HEK293 (cell line): ENCODE results near the gene AEN.

Source experiments
- BCL11A ChIP-seq: fragments of 450-650 bp; formaldehyde crosslinking; IDR thresholded peaks from 2 replicates; pipeline ENCODE4 v1.5.1; 2016; ENCODE audit warnings: low read depth, missing biosample characterization, missing genetic modification characterization
- CTCF ChIP-seq: fragments of 450-650 bp; formaldehyde crosslinking; IDR thresholded peaks from 2 replicates; pipeline ENCODE4 v1.5.1; 2016; ENCODE audit warnings: missing biosample characterization, missing genetic modification characterization
- KLF7 ChIP-seq: fragments of 450-650 bp; formaldehyde crosslinking; IDR thresholded peaks from 2 replicates; pipeline ENCODE4 v1.5.1; 2016; ENCODE audit warnings: missing biosample characterization, missing genetic modification characterization, borderline replicate concordance
- KLF8 ChIP-seq: fragments of 450-650 bp; formaldehyde crosslinking; IDR thresholded peaks from 2 replicates; pipeline ENCODE4 v1.5.1; 2016; ENCODE audit warnings: missing biosample characterization, missing genetic modification characterization
- PATZ1 ChIP-seq: fragments of 450-650 bp; formaldehyde crosslinking; IDR thresholded peaks from 2 replicates; pipeline ENCODE4 v1.5.1; 2016; ENCODE audit warnings: missing biosample characterization, missing genetic modification characterization
- PRDM1 ChIP-seq: fragments of 450-650 bp; formaldehyde crosslinking; IDR thresholded peaks from 2 replicates; pipeline ENCODE4; 2016; ENCODE audit warnings: missing biosample characterization, missing genetic modification characterization
- SETDB1 ChIP-seq: IDR thresholded peaks from one replicate; pipeline ENCODE4 v1.6.1; 2017; ENCODE audit warnings: mild to moderate bottlenecking, low read length, moderate library complexity, mixed read lengths; ENCODE audit not compliant: insufficient read length
- SP2 ChIP-seq: fragments of 450-650 bp; formaldehyde crosslinking; IDR thresholded peaks from 2 replicates; pipeline ENCODE4 v1.5.1; 2016; ENCODE audit warnings: missing biosample characterization, missing genetic modification characterization
- SP7 ChIP-seq: fragments of 450-650 bp; formaldehyde crosslinking; IDR thresholded peaks from 2 replicates; pipeline ENCODE4 v1.5.1; 2016; ENCODE audit warnings: missing biosample characterization, missing genetic modification characterization
- TSHZ1 ChIP-seq: fragments of 450-650 bp; formaldehyde crosslinking; IDR thresholded peaks from 2 replicates; pipeline ENCODE4 v1.5.1; 2016; ENCODE audit warnings: missing biosample characterization, missing genetic modification characterization, borderline replicate concordance
- YY1 ChIP-seq: fragments of 450-650 bp; formaldehyde crosslinking; IDR thresholded peaks from 2 replicates; pipeline ENCODE4 v1.5.1; 2018; ENCODE audit warnings: missing biosample characterization, missing genetic modification characterization
- ZFHX2 ChIP-seq: fragments of 450-650 bp; formaldehyde crosslinking; conservative IDR thresholded peaks from 2 replicates; pipeline ENCODE4 v1.5.1; 2016; ENCODE audit warnings: missing biosample characterization, missing genetic modification characterization
- ZNF114 ChIP-seq: fragments of 450-650 bp; formaldehyde crosslinking; IDR thresholded peaks from 2 replicates; pipeline ENCODE4 v1.5.0; 2017; ENCODE audit warnings: missing biosample characterization, missing genetic modification characterization
- ZNF140 ChIP-seq: fragments of 450-650 bp; formaldehyde crosslinking; IDR thresholded peaks from 2 replicates; pipeline ENCODE4 v1.5.1; 2016; ENCODE audit warnings: missing biosample characterization, missing genetic modification characterization
- ZNF146 ChIP-seq: fragments of 450-650 bp; formaldehyde crosslinking; IDR thresholded peaks from 2 replicates; pipeline ENCODE4 v1.5.1; 2016; ENCODE audit warnings: missing biosample characterization, missing genetic modification characterization
- ZNF157 ChIP-seq: fragments of 450-650 bp; formaldehyde crosslinking; IDR thresholded peaks from 2 replicates; pipeline ENCODE4 v1.5.1; 2016; ENCODE audit warnings: missing biosample characterization, missing genetic modification characterization
- ZNF174 ChIP-seq: fragments of 450-650 bp; formaldehyde crosslinking; IDR thresholded peaks from 2 replicates; pipeline ENCODE4 v1.5.0; 2017; ENCODE audit warnings: missing biosample characterization, mild to moderate bottlenecking, missing genetic modification characterization
- ZNF202 ChIP-seq: fragments of 450-650 bp; formaldehyde crosslinking; IDR thresholded peaks from 2 replicates; pipeline ENCODE4 v1.5.1; 2016; ENCODE audit warnings: missing biosample characterization, missing genetic modification characterization, borderline replicate concordance
- ZNF324 ChIP-seq: fragments of 450-650 bp; formaldehyde crosslinking; IDR thresholded peaks from 2 replicates; pipeline ENCODE4 v1.5.1; 2016; ENCODE audit warnings: missing biosample characterization, missing genetic modification characterization
- ZNF341 ChIP-seq: fragments of 450-650 bp; formaldehyde crosslinking; IDR thresholded peaks from 2 replicates; pipeline ENCODE4; 2016; ENCODE audit warnings: low read depth, missing biosample characterization, missing genetic modification characterization
- ZNF433 ChIP-seq: fragments of 450-650 bp; formaldehyde crosslinking; IDR thresholded peaks from 2 replicates; pipeline ENCODE4 v1.5.1; 2016; ENCODE audit warnings: missing biosample characterization, missing genetic modification characterization, low read depth
- ZNF473 ChIP-seq: fragments of 450-650 bp; formaldehyde crosslinking; IDR thresholded peaks from 2 replicates; pipeline ENCODE4 v1.5.1; 2017; ENCODE audit warnings: missing biosample characterization, missing genetic modification characterization
- ZNF501 ChIP-seq: fragments of 450-650 bp; formaldehyde crosslinking; IDR thresholded peaks from 2 replicates; pipeline ENCODE4 v1.5.1; 2016; ENCODE audit warnings: missing biosample characterization, missing genetic modification characterization
- ZNF560 ChIP-seq: fragments of 450-650 bp; formaldehyde crosslinking; IDR thresholded peaks from 2 replicates; pipeline ENCODE4 v1.5.1; 2017; ENCODE audit warnings: missing biosample characterization, missing genetic modification characterization, borderline replicate concordance
- ZNF561 ChIP-seq: fragments of 450-650 bp; IDR thresholded peaks from 2 replicates; pipeline ENCODE4 v1.5.1; 2018; ENCODE audit warnings: missing biosample characterization, missing genetic modification characterization, borderline replicate concordance
- ZNF571 ChIP-seq: fragments of 450-650 bp; formaldehyde crosslinking; IDR thresholded peaks from 2 replicates; pipeline ENCODE4 v1.5.0; 2017; ENCODE audit warnings: missing biosample characterization, missing genetic modification characterization
- ZNF610 ChIP-seq: fragments of 450-650 bp; formaldehyde crosslinking; IDR thresholded peaks from 2 replicates; pipeline ENCODE4 v1.5.1; 2016; ENCODE audit warnings: missing biosample characterization, missing genetic modification characterization, borderline replicate concordance
- ZNF654 ChIP-seq: fragments of 450-650 bp; formaldehyde crosslinking; IDR thresholded peaks from 2 replicates; pipeline ENCODE4 v1.5.1; 2016; ENCODE audit warnings: low read depth, missing biosample characterization, missing genetic modification characterization
- ZNF660 ChIP-seq: fragments of 450-650 bp; IDR thresholded peaks from 2 replicates; pipeline ENCODE4 v1.5.1; 2018; ENCODE audit warnings: missing biosample characterization, mild to moderate bottlenecking, missing genetic modification characterization
- ZNF701 ChIP-seq: fragments of 450-650 bp; formaldehyde crosslinking; IDR thresholded peaks from 2 replicates; pipeline ENCODE4 v1.5.1; 2016; ENCODE audit warnings: missing biosample characterization, missing genetic modification characterization
- ZNF747 ChIP-seq: fragments of 450-650 bp; formaldehyde crosslinking; IDR thresholded peaks from 2 replicates; pipeline ENCODE4 v1.5.1; 2016; ENCODE audit warnings: missing biosample characterization, missing genetic modification characterization
- ZNF768 ChIP-seq: fragments of 450-650 bp; formaldehyde crosslinking; IDR thresholded peaks from 2 replicates; pipeline ENCODE4 v1.5.1; 2018; ENCODE audit warnings: missing biosample characterization, mild to moderate bottlenecking, missing genetic modification characterization
- ZNF785 ChIP-seq: fragments of 450-650 bp; formaldehyde crosslinking; IDR thresholded peaks from 2 replicates; pipeline ENCODE4 v1.5.1; 2016; ENCODE audit warnings: missing biosample characterization, missing genetic modification characterization
- ZSCAN4 ChIP-seq: fragments of 450-650 bp; formaldehyde crosslinking; IDR thresholded peaks from 2 replicates; pipeline ENCODE4 v1.5.1; 2017; ENCODE audit warnings: missing biosample characterization, missing genetic modification characterization

AEN gene

GRCh38 chr15:88638626-88639372, 17.7 kb downstream of the AEN start, which contains the start of gene ISG20 (continued):
- TF ChIP-seq ZNF473 (tag by site-specific recombination) (no peak), ZFHX2 (peak; percentile 83), ZNF610 (tag by site-specific recombination) (no peak), CTCF (peak; percentile 87), ZNF561 (tag by site-specific recombination) (peak; percentile 84; the same call in 1 of the 2 replicates), YY1 (tag by site-specific recombination) (no peak), ZNF146 (tag by site-specific recombination) (no peak), ZNF174 (tag by site-specific recombination) (no peak), ZNF324 (tag by site-specific recombination) (peak; percentile 89), ZNF140 (tag by site-specific recombination) (no peak), PRDM1 (tag by site-specific recombination) (peak; percentile 70), ZNF768 (no peak), BCL11A (tag by site-specific recombination) (no peak), ZNF157 (tag by site-specific recombination) (no peak), KLF8 (tag by site-specific recombination) (peak; percentile 78), ZNF433 (tag by site-specific recombination) (no peak), SP7 (peak; percentile 93), TSHZ1 (tag by site-specific recombination) (peak; percentile 26; the same call in 1 of the 2 replicates), ZNF747 (no peak), ZNF701 (tag by site-specific recombination) (no peak), ZNF114 (tag by site-specific recombination) (no peak), ZNF341 (tag by site-specific recombination) (peak; percentile 76), ZNF785 (tag by site-specific recombination) (no peak; the same call in 1 of the 2 replicates), PATZ1 (tag by site-specific recombination) (peak; percentile 96), KLF7 (tag by site-specific recombination) (no peak), SETDB1 (no peak), ZNF571 (tag by site-specific recombination) (no peak), ZNF202 (tag by site-specific recombination) (no peak), ZNF654 (no peak), ZNF501 (no peak), ZNF660 (tag by site-specific recombination) (peak; percentile 91), ZSCAN4 (no peak), SP2 (peak; percentile 67), ZNF560 (tag by site-specific recombination) (no peak)
